Omental fat pad (tissue), 4 donors: Measurements from ENCODE around the gene ZNF254. TPM values are rescaled to one million over a fixed set of nuclear protein-coding genes. Genes with fewer than 3 reads are reported as not detected.

Experiments used
- ATAC-seq: fragments of 150-250 bp; one replicate; pipeline ENCODE4 v1.9.1; 2016; ENCODE audit warnings: mild to moderate bottlenecking, moderate library complexity; ENCODE audit not compliant: low FRiP score
- DNase-seq: peaks from one replicate; pipeline ENCODE4 v3.0.0-alpha.2; 2019; ENCODE audit warnings: low spot score
- CTCF ChIP-seq, 3 donors: fragments of 450-650 bp; IDR thresholded peaks; one replicate each; pipeline ENCODE4 v1.5.1; 2016 to 2017; ENCODE audit warnings: antibody characterized with exemption in 3 of 3, mild to moderate bottlenecking in 3 of 3, moderate library complexity in 2 of 3
- total RNA-seq, 4 donors: library from RNA; depleted of rRNA; stranded (reverse); fragments of >200 nt; gene quantifications; one replicate each; pipeline ENCODE4 v1.1.0, GENCODE V29; 2016

ZNF254 gene
- total RNA-seq, 4 donors from 2014 or later, result 10.1 to 17.5 (median 11.7) TPM

GRCh38 chr19:24178207-24178606 lies 91.2 kb downstream of the ZNF254 start:
- no peak for TF ChIP-seq CTCF (IDR thresholded peaks at IDR 0.05)
- DNase-seq (no peak), ATAC-seq (no peak)

Other genes with a start within 250 kb of the ZNF254 start
- gene ZNF726, start 172.3 kb upstream of the ZNF254 start, total RNA-seq, result 1 to 10 TPM in 1 of 4 donors, under 1 TPM in 3; 0.19 to 1.3 (median 0.37) TPM